GM13976 (cell line): Measurements from ENCODE around the gene MAN1C1.

Source experiments
- DNase-seq: peaks from one replicate; pipeline ENCODE4 v3.0.0; 2012; ENCODE audit warnings: low spot score
- CTCF ChIP-seq: IDR thresholded peaks from 2 replicates; pipeline ENCODE4 v1.5.1; 2012; ENCODE audit warnings: borderline replicate concordance, mild to moderate bottlenecking; ENCODE audit not compliant: insufficient read depth; ENCODE audit errors: extremely low read depth, missing control alignments, control extremely low read depth
- in situ Hi-C: fragments of 300-500 bp; cut with MboI; formaldehyde crosslinking; loops from one replicate; pipeline ENCODE4 v1.12.0; 2022; ENCODE audit warnings: low sequenced_read_pairs, mixed read lengths, inconsistent platforms; ENCODE audit not compliant: unreplicated experiment

Gene MAN1C1

GRCh38 chr1:25620211-25620610 is 3.6 kb downstream of the MAN1C1 start:
- peak; percentile 56 for DNase-seq
- TF ChIP-seq CTCF: no peak
- in situ Hi-C loops: no loop called here

DNA sequence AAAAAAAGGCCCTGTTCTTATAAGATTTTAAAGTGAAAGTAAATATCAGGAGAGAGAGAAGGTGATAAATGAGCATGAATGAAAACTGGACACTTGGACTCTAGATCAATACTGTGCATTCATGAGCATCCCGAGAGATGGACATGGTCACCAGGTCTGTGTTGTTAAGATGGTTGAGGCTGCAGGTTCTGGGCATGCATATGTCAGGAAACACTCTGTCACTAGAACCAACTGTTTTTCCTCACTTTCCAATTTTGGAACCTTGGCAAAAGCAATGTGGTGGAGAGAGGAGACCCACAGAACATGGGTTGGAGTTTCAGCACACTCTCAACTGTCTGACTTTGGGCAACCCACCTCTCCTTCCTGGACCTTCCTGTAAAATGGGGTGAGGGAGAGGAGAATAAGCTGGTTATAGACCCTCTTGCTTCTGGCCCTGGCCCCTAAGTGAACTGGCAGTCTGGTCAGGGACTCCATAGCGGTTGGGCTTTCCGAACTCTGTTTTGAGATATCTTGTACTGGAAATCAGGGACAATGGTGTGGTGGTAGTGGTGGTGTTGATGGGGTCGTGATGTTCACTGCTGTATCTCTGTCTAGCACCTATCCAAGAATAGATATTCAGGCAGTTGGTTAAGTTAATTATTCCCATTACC is 4.2 kb downstream of the MAN1C1 start:
- no peak for DNase-seq
- in situ Hi-C loops: no loop called here
- TF ChIP-seq CTCF: no peak

DNA sequence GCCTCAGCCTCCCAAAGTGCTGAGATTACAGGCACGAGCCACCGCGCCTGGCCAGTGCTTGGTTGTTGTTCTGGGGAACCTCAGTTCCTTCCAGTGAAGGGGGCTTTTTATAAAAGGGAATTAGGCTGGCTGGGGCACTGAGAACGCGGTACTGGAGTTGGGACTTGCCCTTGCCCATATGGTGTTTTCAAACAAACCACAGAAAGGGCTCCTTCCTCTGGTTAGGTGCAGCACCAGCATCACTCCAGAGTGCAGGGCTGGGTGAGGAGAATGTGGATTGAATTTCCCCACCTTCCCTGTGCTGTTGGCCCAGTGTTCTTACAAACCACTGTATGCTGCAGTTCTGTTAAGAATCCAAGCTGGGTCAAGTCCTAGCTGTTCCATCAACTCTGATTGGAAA is 5.3 kb downstream of the MAN1C1 start:
- no peak for DNase-seq
- TF ChIP-seq CTCF: no peak
- in situ Hi-C loops: no loop called here

GRCh38 chr1:25622531-25622930 is 5.9 kb downstream of the MAN1C1 start:
- in situ Hi-C loops: no loop called here
- DNase-seq: no peak
- TF ChIP-seq CTCF: no peak

DNA sequence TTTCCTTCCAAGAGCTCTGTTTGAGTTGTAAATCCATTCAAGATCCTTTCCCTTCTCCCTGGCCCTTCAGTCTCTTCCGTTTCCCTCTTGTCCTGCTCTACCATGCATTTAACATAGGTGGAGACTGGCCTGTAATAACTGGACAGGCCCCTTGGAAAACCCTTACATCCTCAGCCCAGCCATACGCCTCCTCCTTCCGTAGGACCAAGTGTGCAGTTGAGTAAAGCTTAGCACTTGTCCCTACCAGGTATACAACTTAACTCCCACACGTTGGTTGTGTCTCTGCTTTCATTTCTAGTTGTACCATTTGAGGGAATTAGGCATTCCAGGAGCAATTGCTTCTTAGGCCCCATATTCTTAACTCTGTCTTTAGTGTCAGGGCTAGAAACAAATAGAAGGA is 6.4 kb downstream of the MAN1C1 start:
- no peak for TF ChIP-seq CTCF
- DNase-seq: no peak
- in situ Hi-C loops: no loop called here

GRCh38 chr1:25623731-25624130 is 7.1 kb downstream of the MAN1C1 start:
- in situ Hi-C loops: no loop called here
- no peak for TF ChIP-seq CTCF
- no peak for DNase-seq
